ENCODE data around the gene ZNF675.

DNA sequence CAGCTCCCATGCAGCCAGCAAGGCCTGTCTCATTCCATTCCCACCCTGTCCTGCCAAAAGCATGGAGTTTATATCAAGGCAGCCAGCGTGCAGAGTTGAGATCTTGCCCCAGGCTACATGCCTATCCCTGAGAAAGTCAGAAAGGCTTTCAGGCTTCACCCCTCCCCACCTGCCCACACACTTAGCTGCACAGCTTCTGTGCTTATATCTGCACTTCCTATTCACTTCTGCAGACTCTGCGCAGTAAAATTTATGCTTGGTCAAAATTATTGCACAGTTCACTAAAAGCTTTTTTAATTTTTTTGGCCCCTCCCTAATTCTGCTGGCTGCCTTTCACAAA lies 12.5 kb upstream of the ZNF675 start:
- TF ChIP-seq, protein P1, sequence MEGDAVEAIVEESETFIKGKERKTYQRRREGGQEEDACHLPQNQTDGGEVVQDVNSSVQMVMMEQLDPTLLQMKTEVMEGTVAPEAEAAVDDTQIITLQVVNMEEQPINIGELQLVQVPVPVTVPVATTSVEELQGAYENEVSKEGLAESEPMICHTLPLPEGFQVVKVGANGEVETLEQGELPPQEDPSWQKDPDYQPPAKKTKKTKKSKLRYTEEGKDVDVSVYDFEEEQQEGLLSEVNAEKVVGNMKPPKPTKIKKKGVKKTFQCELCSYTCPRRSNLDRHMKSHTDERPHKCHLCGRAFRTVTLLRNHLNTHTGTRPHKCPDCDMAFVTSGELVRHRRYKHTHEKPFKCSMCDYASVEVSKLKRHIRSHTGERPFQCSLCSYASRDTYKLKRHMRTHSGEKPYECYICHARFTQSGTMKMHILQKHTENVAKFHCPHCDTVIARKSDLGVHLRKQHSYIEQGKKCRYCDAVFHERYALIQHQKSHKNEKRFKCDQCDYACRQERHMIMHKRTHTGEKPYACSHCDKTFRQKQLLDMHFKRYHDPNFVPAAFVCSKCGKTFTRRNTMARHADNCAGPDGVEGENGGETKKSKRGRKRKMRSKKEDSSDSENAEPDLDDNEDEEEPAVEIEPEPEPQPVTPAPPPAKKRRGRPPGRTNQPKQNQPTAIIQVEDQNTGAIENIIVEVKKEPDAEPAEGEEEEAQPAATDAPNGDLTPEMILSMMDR (IDR thresholded peaks at IDR 0.05): no peak
- no peak for TF ChIP-seq POLR2A (IDR thresholded peaks at IDR 0.05)
